ENCODE measurements around the gene GRAMD2B. TPM values are rescaled to one million over a fixed set of nuclear protein-coding genes. Genes with fewer than 3 reads are reported as not detected.

The GRAMD2B gene
- total and polyA plus RNA-seq, 2 of the 13 experiments (the other 11 are each of a cell fraction or from before 2014, with no cell fraction given), result 8.1 to 10.6 TPM

DNA sequence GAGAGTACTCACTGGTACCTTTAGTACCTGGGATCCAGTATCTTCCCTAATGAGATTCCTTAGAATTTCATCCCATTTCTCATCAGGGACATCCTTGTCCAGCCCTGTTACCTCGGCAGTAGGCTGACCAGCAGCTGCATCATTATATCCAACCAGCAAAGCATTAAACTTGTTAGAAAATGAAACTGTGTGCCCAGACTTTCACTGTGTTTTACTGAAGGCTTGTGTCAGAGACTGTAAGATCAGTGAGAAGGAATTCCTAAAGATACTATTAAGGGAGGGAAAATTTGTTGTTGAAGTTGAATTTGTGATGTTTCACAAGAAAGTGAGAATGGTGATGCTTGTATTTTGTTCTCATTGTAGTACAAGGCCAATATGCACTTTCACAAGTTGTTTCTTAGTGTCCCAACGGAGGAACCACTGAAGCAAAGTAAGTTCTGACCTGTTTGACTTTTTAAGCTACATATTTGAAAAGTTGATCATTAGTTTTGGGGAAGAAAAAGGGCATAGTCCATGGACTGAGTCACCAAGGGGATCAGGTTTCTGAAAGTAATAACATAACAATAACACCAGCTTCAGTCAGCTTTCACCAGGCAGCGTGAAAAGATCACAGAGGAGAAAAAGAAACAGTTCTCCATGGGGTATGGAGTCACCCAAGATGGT, 48.8 kb downstream of the GRAMD2B start (continued):
- TF ChIP-seq, protein P1, sequence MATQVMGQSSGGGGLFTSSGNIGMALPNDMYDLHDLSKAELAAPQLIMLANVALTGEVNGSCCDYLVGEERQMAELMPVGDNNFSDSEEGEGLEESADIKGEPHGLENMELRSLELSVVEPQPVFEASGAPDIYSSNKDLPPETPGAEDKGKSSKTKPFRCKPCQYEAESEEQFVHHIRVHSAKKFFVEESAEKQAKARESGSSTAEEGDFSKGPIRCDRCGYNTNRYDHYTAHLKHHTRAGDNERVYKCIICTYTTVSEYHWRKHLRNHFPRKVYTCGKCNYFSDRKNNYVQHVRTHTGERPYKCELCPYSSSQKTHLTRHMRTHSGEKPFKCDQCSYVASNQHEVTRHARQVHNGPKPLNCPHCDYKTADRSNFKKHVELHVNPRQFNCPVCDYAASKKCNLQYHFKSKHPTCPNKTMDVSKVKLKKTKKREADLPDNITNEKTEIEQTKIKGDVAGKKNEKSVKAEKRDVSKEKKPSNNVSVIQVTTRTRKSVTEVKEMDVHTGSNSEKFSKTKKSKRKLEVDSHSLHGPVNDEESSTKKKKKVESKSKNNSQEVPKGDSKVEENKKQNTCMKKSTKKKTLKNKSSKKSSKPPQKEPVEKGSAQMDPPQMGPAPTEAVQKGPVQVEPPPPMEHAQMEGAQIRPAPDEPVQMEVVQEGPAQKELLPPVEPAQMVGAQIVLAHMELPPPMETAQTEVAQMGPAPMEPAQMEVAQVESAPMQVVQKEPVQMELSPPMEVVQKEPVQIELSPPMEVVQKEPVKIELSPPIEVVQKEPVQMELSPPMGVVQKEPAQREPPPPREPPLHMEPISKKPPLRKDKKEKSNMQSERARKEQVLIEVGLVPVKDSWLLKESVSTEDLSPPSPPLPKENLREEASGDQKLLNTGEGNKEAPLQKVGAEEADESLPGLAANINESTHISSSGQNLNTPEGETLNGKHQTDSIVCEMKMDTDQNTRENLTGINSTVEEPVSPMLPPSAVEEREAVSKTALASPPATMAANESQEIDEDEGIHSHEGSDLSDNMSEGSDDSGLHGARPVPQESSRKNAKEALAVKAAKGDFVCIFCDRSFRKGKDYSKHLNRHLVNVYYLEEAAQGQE (IDR thresholded peaks at IDR 0.05; ENCODE audit: borderline replicate concordance in 1 of 2, low read depth in 1 of 2, low read length in 2 of 2), result no peak
- TF ChIP-seq RCOR2 (CRISPR knock-in tag; IDR thresholded peaks at IDR 0.05) (0 out of 2 replicates have a peak, but pooled peaks have one; percentile 17), YEATS2 (CRISPR knock-in tag; IDR thresholded peaks at IDR 0.05; ENCODE audit: borderline replicate concordance) (no peak), SALL1 (CRISPR knock-in tag; IDR thresholded peaks at IDR 0.05) (peak; percentile 13; the same call in 1 of the 2 replicates), CREB1 (IDR thresholded peaks at IDR 0.05) (no peak), CREB1 (CRISPR knock-in tag; IDR thresholded peaks at IDR 0.05) (peak; percentile 51; the same call in 1 of the 2 replicates), NR2F6 (IDR thresholded peaks at IDR 0.05) (no peak), NR2F6 (CRISPR knock-in tag; IDR thresholded peaks at IDR 0.05) (peak; percentile 16; the same call in 1 of the 2 replicates), JUNB (CRISPR knock-in tag; IDR thresholded peaks at IDR 0.05; ENCODE audit: borderline replicate concordance) (peak; percentile 65; the same call in 1 of the 2 replicates), PHB2 (IDR thresholded peaks at IDR 0.05; ENCODE audit: partially characterized antibody) (no peak)
- TF ChIP-seq, protein P2, sequence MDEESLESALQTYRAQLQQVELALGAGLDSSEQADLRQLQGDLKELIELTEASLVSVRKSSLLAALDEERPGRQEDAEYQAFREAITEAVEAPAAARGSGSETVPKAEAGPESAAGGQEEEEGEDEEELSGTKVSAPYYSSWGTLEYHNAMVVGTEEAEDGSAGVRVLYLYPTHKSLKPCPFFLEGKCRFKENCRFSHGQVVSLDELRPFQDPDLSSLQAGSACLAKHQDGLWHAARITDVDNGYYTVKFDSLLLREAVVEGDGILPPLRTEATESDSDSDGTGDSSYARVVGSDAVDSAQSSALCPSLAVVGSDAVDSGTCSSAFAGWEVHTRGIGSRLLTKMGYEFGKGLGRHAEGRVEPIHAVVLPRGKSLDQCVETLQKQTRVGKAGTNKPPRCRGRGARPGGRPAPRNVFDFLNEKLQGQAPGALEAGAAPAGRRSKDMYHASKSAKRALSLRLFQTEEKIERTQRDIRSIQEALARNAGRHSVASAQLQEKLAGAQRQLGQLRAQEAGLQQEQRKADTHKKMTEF (CRISPR knock-in tag; IDR thresholded peaks at IDR 0.05), result peak; percentile 41; the same call in 1 of the 2 replicates
- TF ChIP-seq, protein P3, sequence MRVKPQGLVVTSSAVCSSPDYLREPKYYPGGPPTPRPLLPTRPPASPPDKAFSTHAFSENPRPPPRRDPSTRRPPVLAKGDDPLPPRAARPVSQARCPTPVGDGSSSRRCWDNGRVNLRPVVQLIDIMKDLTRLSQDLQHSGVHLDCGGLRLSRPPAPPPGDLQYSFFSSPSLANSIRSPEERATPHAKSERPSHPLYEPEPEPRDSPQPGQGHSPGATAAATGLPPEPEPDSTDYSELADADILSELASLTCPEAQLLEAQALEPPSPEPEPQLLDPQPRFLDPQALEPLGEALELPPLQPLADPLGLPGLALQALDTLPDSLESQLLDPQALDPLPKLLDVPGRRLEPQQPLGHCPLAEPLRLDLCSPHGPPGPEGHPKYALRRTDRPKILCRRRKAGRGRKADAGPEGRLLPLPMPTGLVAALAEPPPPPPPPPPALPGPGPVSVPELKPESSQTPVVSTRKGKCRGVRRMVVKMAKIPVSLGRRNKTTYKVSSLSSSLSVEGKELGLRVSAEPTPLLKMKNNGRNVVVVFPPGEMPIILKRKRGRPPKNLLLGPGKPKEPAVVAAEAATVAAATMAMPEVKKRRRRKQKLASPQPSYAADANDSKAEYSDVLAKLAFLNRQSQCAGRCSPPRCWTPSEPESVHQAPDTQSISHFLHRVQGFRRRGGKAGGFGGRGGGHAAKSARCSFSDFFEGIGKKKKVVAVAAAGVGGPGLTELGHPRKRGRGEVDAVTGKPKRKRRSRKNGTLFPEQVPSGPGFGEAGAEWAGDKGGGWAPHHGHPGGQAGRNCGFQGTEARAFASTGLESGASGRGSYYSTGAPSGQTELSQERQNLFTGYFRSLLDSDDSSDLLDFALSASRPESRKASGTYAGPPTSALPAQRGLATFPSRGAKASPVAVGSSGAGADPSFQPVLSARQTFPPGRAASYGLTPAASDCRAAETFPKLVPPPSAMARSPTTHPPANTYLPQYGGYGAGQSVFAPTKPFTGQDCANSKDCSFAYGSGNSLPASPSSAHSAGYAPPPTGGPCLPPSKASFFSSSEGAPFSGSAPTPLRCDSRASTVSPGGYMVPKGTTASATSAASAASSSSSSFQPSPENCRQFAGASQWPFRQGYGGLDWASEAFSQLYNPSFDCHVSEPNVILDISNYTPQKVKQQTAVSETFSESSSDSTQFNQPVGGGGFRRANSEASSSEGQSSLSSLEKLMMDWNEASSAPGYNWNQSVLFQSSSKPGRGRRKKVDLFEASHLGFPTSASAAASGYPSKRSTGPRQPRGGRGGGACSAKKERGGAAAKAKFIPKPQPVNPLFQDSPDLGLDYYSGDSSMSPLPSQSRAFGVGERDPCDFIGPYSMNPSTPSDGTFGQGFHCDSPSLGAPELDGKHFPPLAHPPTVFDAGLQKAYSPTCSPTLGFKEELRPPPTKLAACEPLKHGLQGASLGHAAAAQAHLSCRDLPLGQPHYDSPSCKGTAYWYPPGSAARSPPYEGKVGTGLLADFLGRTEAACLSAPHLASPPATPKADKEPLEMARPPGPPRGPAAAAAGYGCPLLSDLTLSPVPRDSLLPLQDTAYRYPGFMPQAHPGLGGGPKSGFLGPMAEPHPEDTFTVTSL (CRISPR knock-in tag; IDR thresholded peaks at IDR 0.05; ENCODE audit: borderline replicate concordance), result peak; percentile 62; the same call in 1 of the 2 replicates
- TF ChIP-seq, protein P4, sequence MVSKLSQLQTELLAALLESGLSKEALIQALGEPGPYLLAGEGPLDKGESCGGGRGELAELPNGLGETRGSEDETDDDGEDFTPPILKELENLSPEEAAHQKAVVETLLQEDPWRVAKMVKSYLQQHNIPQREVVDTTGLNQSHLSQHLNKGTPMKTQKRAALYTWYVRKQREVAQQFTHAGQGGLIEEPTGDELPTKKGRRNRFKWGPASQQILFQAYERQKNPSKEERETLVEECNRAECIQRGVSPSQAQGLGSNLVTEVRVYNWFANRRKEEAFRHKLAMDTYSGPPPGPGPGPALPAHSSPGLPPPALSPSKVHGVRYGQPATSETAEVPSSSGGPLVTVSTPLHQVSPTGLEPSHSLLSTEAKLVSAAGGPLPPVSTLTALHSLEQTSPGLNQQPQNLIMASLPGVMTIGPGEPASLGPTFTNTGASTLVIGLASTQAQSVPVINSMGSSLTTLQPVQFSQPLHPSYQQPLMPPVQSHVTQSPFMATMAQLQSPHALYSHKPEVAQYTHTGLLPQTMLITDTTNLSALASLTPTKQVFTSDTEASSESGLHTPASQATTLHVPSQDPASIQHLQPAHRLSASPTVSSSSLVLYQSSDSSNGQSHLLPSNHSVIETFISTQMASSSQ (IDR thresholded peaks at IDR 0.05; ENCODE audit: low read depth), result peak; percentile 20; the same call in 1 of the 2 replicates
- TF ChIP-seq, protein P4 (CRISPR knock-in tag; IDR thresholded peaks at IDR 0.05; ENCODE audit: borderline replicate concordance), result peak; percentile 79; the same call in 1 of the 2 replicates

Data from HepG2 (cell line).